Suppressor macrophage treated with lipopolysaccharide for 1 hour (primary cell): ENCODE data around the gene GJC1.
A peak's percentile ranks its signal among the peaks of the same experiment; 100 is the strongest.
"Not testable (repeated sequence)": the region's sequence is repeated elsewhere in the genome, so short reads cannot be mapped to it uniquely, and the experiment has no call there.

Experiments
- DNase-seq, 3 donors: peaks; one replicate each; pipeline ENCODE4 v3.0.0-alpha.2; 2020 to 2022

The GJC1 gene

GRCh38 chr17:44842748-44843147 lies 12.7 kb upstream of the GJC1 start:
- DNase-seq: no peak

DNA sequence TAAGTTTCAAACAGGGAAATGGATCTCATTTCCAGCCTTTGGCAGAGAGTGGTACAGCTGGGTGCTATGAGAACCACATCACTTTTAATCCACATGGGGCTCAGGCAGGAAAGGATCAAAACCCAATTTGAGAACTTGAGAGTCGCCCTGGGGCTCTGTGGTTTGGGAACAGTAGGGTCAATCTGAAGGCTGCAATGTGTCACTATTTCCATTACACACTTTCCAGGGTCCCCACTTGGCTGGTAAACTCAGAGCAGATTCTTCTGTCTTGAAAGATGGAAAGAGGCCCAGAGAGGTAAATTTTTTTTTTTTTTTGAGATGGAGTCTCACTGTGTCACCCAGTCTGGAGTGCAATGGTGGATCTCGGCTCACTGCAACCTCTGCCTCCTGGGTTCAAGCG lies 10.8 kb upstream of the GJC1 start:
- DNase-seq: no peak

DNA sequence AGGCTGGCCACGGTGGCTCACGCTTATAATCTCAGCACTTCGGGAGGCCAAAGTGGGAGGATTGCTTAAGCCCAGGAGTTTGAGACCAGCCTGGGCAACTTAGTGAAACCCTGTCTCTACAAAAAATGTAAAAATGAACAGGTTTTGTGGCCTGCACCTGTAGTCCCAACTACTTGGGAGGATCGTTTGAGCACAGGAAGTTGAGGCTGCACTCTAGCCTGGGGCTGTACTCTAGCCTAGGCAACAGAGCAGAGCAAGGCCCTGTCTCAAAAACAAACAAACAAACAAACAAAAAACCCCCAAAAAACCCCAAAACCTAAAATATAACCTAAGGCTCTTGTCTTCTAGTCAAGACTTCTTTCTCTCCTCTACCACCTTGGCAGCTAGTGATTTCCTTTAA lies 10.2 kb upstream of the GJC1 start:
- no peak for DNase-seq

GRCh38 chr17:44837196-44837595 lies 7.1 kb upstream of the GJC1 start:
- DNase-seq: no peak

GRCh38 chr17:44832805-44833204 lies 2.7 kb upstream of the GJC1 start:
- DNase-seq: no peak

DNA sequence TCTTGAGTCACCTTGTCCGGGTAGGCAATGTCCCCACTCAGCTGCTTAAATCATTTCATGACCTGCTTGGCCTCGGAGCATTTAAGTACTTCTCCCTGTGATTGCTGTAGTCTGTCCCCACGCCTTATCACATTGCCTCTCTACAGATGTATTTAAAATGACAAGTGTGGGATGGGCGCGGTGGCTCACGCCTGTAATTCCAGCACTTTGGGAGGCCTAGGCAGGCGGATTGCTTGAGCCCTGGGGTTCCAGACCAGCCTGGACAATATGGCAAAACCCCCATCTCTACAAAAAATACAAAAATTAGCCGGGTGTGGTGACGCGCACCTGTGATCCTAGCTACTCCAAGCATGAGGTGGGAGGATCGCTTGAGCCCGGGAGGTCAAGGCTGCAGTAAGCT lies 1.3 kb upstream of the GJC1 start:
- no peak for DNase-seq

DNA sequence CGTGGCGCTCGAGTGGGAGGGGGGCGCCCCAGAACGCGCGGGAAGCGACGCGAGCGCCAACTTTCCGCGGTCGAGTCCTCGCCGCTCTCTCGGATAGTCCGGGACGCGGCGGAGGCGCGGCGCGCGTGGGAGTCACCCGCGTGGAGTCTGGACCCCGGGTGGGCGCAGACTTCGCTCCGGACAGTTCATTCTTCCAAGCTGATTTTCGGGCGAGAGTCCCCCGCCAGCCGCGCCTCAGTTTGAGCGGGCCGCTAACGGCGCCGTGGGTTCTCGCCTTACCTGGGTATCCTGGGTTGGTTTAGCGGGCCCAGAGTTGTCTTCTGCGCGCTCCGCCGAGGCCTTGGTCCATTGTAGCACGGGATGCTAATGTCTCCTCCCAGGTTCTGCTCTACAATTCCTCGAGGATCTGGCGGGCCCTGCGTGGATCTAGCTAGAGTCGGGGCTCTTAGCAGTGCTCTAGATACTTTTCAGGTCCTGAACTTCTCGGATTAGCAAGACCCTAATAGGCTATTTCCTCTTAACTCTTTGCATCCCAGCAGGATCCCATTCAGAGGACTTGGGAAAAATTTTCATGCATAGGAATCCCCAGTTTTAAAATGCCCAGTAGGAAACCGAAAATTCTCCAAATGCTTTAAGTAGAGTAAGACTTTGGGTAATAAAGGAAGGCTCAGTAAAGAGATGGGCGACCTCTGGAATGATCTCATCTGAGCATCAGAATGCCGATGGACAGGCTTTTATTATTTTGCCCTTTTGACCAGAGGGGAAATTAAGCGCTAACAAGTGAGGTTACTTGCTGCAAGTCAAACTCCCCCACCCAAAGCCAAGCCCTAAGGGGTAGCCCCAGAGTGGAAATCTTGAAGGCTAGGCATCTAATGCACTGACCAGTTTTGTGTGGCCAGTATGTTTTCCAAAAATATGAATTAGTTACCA lies 537 bp upstream of the GJC1 start:
- DNase-seq: peak in 1 of 3 donors; percentile 5

- peak in 2 of 3 donors; percentile 25 to 28 for DNase-seq
Observed at GRCh38 chr17:44828919-44829522, 1.1 kb downstream of the GJC1 start.

DNA sequence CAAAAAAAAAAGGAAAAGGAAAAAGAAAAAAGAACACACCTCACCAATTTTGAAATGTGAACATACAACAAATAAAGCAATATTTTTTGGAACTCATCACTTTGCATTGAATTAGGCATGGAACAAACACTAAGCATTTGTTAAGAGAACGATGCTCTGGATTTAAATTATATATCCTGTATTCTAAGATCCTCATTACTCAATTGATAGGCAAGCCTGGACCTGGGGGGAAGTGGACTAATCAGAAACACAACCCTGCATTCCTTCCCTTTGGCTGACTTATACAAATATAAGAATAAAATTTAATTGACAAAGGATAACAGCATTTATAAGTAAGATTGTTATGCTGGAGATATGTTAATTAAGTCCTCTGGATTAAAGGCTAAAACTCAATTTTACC lies 2.2 kb downstream of the GJC1 start:
- no peak for DNase-seq

DNA sequence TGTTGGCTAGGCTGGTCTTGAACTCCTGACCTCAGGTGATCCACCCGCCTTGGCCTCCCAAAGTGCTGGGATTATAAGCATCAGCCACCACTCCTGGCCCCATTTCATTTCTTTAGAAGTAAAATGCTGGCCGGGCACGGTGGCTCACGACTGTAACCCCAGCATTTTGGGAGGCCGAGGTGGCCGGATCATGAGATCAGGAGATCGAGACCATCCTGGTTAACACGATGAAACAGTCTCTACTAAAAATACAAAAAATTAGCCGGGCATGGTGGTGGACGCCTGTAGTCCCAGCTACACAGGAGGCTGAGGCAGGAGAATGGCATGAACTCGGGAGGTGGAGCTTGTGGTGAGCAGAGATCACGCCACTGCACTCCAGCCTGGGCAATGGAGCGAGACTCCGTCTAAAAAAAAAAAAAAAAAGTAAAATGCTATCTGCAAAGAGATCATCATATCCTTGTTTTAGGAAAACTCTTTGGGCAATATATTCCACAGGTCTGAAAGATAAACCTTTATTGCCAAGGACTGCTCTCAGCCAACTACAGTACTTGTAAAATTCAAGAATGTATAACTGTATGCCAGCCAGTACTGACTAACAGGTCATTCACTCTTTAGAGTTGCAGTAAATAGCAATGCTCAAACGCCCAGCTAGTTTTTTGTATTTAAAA lies 3.8 kb downstream of the GJC1 start:
- DNase-seq: no peak

DNA sequence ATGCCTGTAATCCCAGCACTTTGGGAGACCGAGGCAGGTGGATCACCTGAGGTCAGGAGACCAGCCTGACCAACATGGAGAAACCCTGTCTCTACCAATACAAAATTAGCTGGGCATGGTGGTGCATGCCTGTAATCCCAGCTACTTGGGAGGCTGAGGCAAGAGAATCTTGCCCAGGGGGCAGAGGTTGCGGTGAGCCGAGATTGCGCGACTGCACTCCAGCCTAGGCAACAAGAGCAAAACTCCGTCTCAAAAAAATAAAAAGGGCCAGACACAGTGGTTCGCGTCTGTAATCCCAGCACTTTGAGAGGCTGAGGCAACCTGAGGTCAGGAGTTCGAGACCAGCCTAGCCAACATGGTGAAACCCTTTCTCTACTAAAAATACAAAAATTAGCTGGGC lies 4.9 kb downstream of the GJC1 start:
- DNase-seq: not testable (repeated sequence)

DNA sequence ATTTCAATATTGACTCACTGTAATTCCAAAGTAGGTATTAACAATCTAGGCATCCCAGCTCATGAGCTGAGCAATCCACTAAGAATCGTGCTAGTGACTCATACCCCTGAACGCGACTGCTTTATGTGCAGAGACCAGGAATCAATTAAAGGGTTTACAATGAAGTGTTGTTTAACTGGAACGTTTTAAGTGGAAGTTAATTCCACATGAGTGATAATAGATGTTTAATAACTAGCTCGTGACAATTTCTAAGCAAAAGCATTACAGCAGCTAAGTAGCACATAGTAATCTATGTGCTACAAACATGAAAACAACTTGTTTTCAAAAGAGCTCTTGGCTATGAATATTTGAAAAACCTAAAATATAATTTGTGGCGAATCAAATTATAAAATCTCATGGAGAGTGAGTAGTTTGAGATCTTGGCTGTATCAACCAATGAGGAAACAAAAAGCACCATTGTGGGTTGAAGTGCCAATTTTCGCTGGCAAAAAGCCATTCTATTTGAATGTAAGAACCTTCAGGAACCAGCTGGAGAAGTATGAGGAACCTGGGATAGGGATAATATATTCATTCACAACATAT lies 9.4 kb downstream of the GJC1 start:
- DNase-seq: no peak

- DNase-seq: not testable (repeated sequence)
Observed at GRCh38 chr17:44818508-44818907, 11.6 kb downstream of the GJC1 start.

DNA sequence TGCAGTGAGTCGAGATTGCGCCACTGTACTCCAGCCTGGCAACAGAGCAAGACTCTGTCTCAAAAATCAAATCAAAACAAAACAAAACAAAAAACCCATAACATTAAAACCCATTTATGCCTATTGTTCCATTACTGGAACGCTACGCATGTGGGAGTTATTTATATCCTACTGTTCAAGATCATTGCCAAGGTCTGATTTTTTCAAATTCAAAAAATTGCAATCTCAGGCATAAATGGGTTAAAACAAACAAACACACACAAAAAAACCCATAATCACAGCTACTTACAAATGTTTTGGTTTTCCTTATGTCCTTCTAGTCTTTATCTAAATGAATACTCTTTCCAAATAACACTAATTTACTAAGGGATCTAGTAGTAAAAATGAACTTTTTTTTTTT lies 17.8 kb downstream of the GJC1 start:
- DNase-seq: no peak

DNA sequence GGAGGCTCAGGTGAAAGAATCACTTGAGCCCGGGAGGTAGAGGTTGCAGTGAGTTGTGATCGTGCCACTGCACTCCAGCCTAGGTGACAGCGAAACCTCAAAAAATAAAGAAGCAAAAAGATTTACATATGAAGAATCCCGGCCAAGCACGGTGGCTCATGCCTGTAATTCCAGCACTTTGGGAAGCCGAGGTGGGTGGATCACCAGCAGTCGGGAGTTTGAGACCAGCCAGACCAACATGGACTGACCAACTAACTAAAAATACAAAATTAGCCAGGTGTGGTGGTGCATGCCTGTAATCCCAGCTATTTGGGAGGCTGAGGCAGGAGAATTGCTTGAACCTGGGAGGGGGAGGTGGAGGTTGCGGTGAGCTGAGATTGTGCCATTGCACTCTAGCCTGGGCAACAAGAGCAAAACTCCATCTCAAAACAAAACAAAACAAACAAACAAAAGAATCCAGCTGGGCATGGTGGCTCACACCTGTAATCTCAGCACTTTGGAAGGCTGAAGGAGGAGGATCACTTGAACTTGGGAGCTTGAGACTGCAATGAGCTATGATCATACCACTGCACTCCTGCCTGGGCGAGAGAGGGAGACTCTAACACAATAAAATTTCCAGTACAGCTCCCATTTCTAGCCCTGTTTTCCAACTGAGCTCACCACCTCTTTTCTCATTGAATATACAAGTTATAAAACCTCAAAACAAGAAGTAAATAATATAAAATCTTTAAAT lies 21.3 kb downstream of the GJC1 start:
- not testable (repeated sequence) for DNase-seq

GRCh38 chr17:44808156-44808555 lies 21.9 kb downstream of the GJC1 start:
- DNase-seq: no peak

GRCh38 chr17:44807817-44808155 lies 22.3 kb downstream of the GJC1 start:
- no peak for DNase-seq

DNA sequence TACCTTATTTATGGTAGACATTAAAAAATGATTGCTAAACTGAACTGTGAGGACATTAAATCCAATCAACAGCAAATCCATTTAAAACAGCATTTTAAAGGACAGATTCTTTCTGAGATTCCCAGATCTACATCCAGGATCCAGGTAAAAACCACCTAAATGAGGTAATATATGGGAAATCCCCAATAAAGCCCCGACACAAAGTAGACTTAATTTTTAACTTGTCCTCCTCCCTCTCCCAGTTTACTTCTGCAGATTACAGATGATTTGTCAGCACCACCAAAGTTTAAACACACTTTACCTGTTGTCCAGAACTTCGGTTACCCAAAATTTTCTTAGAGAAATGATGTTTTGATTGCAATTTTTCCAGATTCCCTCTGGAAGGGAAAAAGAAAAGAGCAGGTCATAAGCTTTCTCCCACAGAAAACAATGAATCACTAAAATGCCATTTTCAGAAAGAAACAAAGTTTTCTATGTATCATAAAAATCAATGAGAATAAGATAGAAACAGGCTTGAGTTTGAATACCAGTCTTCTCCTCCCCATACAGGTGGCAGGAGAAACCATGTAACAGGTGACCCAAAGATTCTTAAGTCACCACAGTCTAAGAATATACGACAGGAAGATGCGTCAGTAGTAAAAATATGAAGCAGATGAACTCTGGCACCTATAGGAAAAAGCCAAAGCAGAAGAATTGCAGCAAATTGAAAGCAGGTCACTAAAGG lies 22.8 kb downstream of the GJC1 start:
- DNase-seq: no peak

- DNase-seq: no peak
Observed at GRCh38 chr17:44804302-44805089, 25.6 kb downstream of the GJC1 start.

DNA sequence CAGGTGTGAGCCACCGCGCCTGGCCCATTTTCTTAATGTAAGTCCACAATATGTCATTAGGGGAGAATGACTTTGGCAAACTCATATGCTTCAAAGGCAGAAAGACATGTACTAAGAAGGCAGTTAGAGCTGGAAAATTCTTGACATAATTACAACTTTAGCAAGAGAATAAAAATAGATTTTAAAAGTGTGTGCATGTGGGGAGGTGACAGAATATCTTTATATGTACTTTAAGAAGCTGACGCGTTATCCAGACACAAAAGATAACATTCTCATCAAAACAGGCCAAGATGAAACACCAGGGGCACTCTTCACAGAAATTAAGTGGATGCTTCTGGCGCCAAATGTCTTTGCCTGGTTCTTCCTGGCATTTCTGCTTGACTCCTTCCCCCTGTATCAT lies 28.2 kb downstream of the GJC1 start:
- DNase-seq: no peak

GRCh38 chr17:44798356-44798755 lies 31.7 kb downstream of the GJC1 start:
- DNase-seq: no peak
